GM23248 (cell line): Measurements from ENCODE around the gene SLC4A3. TPM values are rescaled to one million over a fixed set of nuclear protein-coding genes. Genes with fewer than 3 reads are reported as not detected.

ENCODE experiments used
- DNase-seq: peaks from one replicate; pipeline ENCODE4 v3.0.0-alpha.2; 2015
- H2AFZ ChIP-seq: fragments of 200-600 bp; sonication (generic); 2 replicates; pipeline ENCODE4 v1.6.1; 2016; ENCODE audit warnings: antibody characterized with exemption
- H3F3A ChIP-seq: fragments of 200-600 bp; sonication (generic); 2 replicates; pipeline ENCODE4 v1.6.1; 2016; ENCODE audit warnings: mild to moderate bottlenecking, antibody characterized with exemption, mixed run types; ENCODE audit not compliant: insufficient read depth
- H3K27ac ChIP-seq: fragments of 200-600 bp; sonication (generic); 2 replicates; pipeline ENCODE4 v1.5.1; 2016; ENCODE audit warnings: mild to moderate bottlenecking
- H3K27me3 ChIP-seq: fragments of 200-600 bp; sonication (generic); replicated peaks from 2 replicates; pipeline ENCODE4 v1.6.1; 2016; ENCODE audit warnings: mild to moderate bottlenecking; ENCODE audit not compliant: insufficient read depth
- H3K36me3 ChIP-seq: fragments of 200-600 bp; sonication (generic); 2 replicates; pipeline ENCODE4 v1.6.1; 2016; ENCODE audit warnings: low read depth, mild to moderate bottlenecking
- H3K4me1 ChIP-seq: fragments of 200-600 bp; sonication (generic); 2 replicates; pipeline ENCODE4 v1.6.1; 2016; ENCODE audit warnings: mild to moderate bottlenecking; ENCODE audit not compliant: insufficient read depth
- H3K4me2 ChIP-seq: fragments of 200-600 bp; sonication (generic); one replicate; pipeline ENCODE4 v1.6.1; 2016; ENCODE audit warnings: mild to moderate bottlenecking; ENCODE audit not compliant: unreplicated experiment
- H3K4me3 ChIP-seq: fragments of 200-600 bp; sonication (generic); 2 replicates; pipeline ENCODE4 v1.5.1; 2016; ENCODE audit warnings: mild to moderate bottlenecking
- H3K79me2 ChIP-seq: fragments of 200-600 bp; sonication (generic); 2 replicates; pipeline ENCODE4 v1.6.1; 2016; ENCODE audit warnings: mild to moderate bottlenecking; ENCODE audit not compliant: insufficient read depth
- H3K9ac ChIP-seq: fragments of 200-600 bp; sonication (generic); 2 replicates; pipeline ENCODE4 v1.6.1; 2016; ENCODE audit warnings: mild to moderate bottlenecking
- H3K9me2 ChIP-seq: fragments of 200-600 bp; sonication (generic); 2 replicates; pipeline ENCODE4 v1.6.1; 2016; ENCODE audit warnings: mixed run types, mild to moderate bottlenecking, moderate library complexity; ENCODE audit not compliant: insufficient read depth
- H3K9me3 ChIP-seq: fragments of 200-600 bp; sonication (generic); one replicate; pipeline ENCODE4 v1.6.1; 2017; ENCODE audit warnings: low read depth
- H4K20me1 ChIP-seq: fragments of 200-600 bp; sonication (generic); 2 replicates; pipeline ENCODE4 v1.6.0; 2016; ENCODE audit not compliant: insufficient read depth
- EZH2 ChIP-seq: fragments of 200-600 bp; sonication (generic); IDR thresholded peaks from 2 replicates; pipeline ENCODE4 v1.6.1; 2018; ENCODE audit warnings: antibody characterized with exemption, mild to moderate bottlenecking; ENCODE audit not compliant: insufficient read depth, poor library complexity, severe bottlenecking
- EZH2phosphoT487 ChIP-seq: fragments of 200-600 bp; sonication (generic); IDR thresholded peaks from 2 replicates; pipeline ENCODE4 v1.6.1; 2018; ENCODE audit warnings: antibody characterized with exemption, moderate library complexity, mild to moderate bottlenecking, low read depth; ENCODE audit not compliant: insufficient read depth
- WGBS, 2 experiments: methylation state at CpG; one replicate each; pipeline ENCODE4 v1.1.6; 2015 to 2017; ENCODE audit warnings: low lambda C conversion rate in 2 of 2, low coverage in 1 of 2; ENCODE audit errors: missing lambda C conversion rate in 2 of 2; 5-methylcytosine and 5-hydroxymethylcytosine counted together
- in situ Hi-C: fragments of 300-500 bp; cut with MboI; formaldehyde crosslinking; loops from 2 replicates; pipeline ENCODE4 v1.15.0; 2020
- polyA plus RNA-seq: library from polyadenylated mRNA; unstranded; fragments of >200 nt; fragmentation: Nextera tagmentation; extraction: Ambion mirVana; gene quantifications from 2 replicates; pipeline ENCODE4 v1.2.1, GENCODE V29; 2016
- total RNA-seq: library from RNA; depleted of rRNA; stranded (reverse); fragments of >200 nt; shearing (Covaris generic); gene quantifications from 2 replicates; pipeline ENCODE4 v1.2.3, GENCODE V29; 2014

Gene SLC4A3
- total and polyA plus RNA-seq, 2 experiments from 2014 or later: 0.54 to 0.79 TPM

DNA sequence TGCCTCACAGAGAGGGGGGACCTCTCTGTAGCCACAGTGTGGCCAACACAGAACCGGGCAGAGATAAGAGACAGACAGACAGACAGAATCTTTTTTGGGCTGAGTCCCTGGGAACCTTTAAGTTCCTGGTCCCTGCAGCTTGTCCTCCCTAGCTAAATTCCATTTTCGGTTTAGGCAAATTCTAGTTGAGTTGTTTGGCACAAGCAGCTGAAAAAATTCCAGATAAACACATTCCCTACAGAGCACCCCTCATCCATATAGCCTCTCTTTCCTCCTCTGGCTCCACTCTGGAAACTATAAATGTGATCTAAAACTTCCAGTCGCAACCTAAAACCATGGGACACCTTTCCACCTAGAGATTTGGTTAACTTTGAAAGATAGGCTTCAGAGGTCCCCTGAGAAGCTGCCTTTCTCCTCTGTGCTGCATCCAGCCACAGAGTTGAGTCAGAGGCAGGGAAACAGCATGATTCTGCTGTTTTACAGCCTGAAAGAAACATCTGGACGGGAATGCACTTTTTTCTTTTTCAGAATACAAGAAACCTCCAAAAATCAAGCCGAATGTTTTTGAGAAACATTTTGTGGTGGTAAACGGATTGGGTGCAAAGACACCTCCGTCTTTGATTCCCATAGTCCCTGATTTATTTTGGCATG, 30.9 kb downstream of the SLC4A3 start:
- Histone ChIP-seq H3K9me3 (no peaks in the 10 kb centered on the region), H3F3A (no peaks in the 10 kb centered on the region), H3K9me2 (no peaks in the 10 kb centered on the region), H3K36me3 (no peaks in the 10 kb centered on the region), H3K4me1 (no peaks in the 10 kb centered on the region; the same call in 1 of the 2 replicates), H3K9ac (no peak overlapping the region), H4K20me1 (no peaks in the 10 kb centered on the region), H3K27ac (no peak overlapping the region), H3K4me2 (no peak overlapping the region), H2AFZ (no peak overlapping the region), H3K79me2 (no peaks in the 10 kb centered on the region), H3K4me3 (no peak overlapping the region), H3K27me3 (no peaks in the 10 kb centered on the region)
- 33 to 40% methylated on average over 7 of the region's 7 CpGs for WGBS, 2 experiments
- peak; percentile 71 for DNase-seq
- no peak for TF ChIP-seq EZH2phosphoT487
- in situ Hi-C loops: no loop called here

DNA sequence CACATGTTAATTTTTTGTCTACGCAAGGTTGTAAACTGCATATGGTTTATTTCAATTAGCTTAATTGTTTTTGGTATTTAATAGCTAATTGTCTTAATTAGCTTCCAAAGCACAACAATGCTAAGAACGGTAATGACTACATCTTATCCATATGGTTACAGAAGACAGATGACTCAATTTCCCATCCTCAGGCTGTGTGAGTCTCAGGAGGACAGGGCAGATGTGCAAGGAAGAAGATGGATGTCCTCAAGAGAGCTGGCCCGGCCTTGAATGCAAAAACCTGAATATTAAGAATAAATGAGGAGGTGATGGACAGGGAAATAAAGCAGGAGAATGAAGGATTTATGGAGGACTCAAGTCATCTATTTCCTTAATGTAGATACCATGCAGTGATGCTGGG, 31.4 kb downstream of the SLC4A3 start:
- in situ Hi-C loops: no loop called here
- H3K27ac ChIP-seq: no peak overlapping the region
- 46% methylated on average over 3 of the region's 3 CpGs for WGBS, 2 experiments
- no peak overlapping the region for H3K4me2 ChIP-seq
- H2AFZ ChIP-seq: no peak overlapping the region
- H4K20me1 ChIP-seq: no peaks in the 10 kb centered on the region
- H3K9ac ChIP-seq: no peak overlapping the region
- no peaks in the 10 kb centered on the region for H3K36me3 ChIP-seq
- no peaks in the 10 kb centered on the region for H3K27me3 ChIP-seq
- TF ChIP-seq EZH2 (no peak), EZH2phosphoT487 (no peak)
- H3K79me2 ChIP-seq: no peaks in the 10 kb centered on the region
- H3K4me1 ChIP-seq: no peaks in the 10 kb centered on the region; the same call in 1 of the 2 replicates
- DNase-seq: peak; percentile 25
- no peak overlapping the region for H3K4me3 ChIP-seq
- H3K9me2 ChIP-seq: no peaks in the 10 kb centered on the region
- H3K9me3 ChIP-seq: no peaks in the 10 kb centered on the region
- no peaks in the 10 kb centered on the region for H3F3A ChIP-seq

DNA sequence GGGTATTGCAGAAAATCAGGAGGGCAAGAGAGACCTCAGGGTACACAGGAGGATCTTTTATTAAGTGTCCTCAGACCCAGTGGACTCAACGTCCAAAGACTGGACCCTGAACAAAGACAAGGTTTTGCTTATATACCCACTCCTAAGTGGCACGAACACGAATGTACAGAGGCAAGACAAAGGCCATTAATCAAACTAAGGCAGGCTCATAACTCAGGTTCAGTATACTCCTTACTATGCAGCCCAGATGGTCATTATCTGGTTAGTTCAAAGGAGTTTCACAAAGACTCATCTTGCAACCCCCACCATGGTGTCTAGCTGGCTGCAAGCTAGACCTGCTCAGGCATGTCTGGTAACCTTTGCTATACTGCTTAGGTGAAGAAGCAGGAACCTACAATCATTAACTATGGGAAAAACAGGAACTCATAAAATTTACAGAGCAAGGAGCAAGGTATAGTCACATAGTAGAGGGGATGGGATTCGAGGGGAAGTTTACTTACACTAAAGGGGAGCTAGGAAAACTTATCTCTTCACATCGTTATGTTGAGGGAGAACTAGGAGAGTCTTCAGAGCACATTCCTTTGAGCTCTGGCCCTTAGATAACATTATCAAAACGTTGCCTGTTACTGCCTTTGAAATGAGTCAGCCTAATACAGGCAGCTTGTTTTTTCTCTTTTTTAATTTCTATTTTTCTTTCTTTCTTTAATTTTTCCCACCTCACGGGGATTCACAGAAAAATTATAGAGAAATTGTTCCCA, 33.9 kb downstream of the SLC4A3 start:
- Histone ChIP-seq H3K9ac (no peak overlapping the region), H3K9me3 (no peaks in the 10 kb centered on the region), H2AFZ (no peak overlapping the region), H3K27me3 (no peaks in the 10 kb centered on the region), H3K4me3 (no peak overlapping the region), H4K20me1 (no peaks in the 10 kb centered on the region), H3F3A (no peaks in the 10 kb centered on the region), H3K27ac (no peak overlapping the region), H3K9me2 (no peaks in the 10 kb centered on the region), H3K79me2 (no peaks in the 10 kb centered on the region), H3K4me1 (no peaks in the 10 kb centered on the region; the same call in 1 of the 2 replicates), H3K4me2 (no peak overlapping the region), H3K36me3 (no peaks in the 10 kb centered on the region)
- DNase-seq: no peak
- no peak for TF ChIP-seq EZH2
- no peak for TF ChIP-seq EZH2phosphoT487
- 27 to 33% methylated on average over 7 of the region's 7 CpGs for WGBS, 2 experiments
- in situ Hi-C loops: no loop called here

DNA sequence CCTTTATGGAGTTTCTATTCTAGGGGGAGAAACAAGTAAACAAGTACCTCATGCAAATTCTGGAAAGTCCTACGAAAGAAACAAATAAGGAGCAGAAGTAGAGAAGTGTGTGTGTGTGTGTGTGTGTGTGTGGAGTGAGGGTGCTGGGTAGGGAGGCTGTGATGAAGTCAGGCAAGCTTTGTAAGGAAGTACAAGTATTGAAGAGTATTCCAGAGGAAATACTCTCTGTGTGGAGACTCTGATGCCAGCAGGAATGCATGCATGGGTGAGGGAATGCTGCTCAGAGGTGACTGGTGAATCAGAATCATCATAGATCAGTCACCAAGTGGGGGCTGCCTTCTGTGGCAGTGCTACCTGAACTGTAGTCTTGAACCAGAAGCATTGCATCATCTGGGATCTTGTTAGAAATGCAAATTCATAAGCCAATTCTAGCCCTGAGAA, 34.5 kb downstream of the SLC4A3 start:
- no peaks in the 10 kb centered on the region for H3K9me2 ChIP-seq
- H3K27ac ChIP-seq: no peak overlapping the region
- H3F3A ChIP-seq: no peaks in the 10 kb centered on the region
- H3K9me3 ChIP-seq: no peaks in the 10 kb centered on the region
- WGBS, 2 experiments: 47 to 62% methylated on average over 1 of the region's 1 CpG
- no peak overlapping the region for H3K4me3 ChIP-seq
- no peak overlapping the region for H3K9ac ChIP-seq
- H2AFZ ChIP-seq: no peak overlapping the region
- DNase-seq: peak; percentile 28
- no peak overlapping the region for H3K4me2 ChIP-seq
- H3K79me2 ChIP-seq: no peaks in the 10 kb centered on the region
- TF ChIP-seq EZH2: no peak
- no peak for TF ChIP-seq EZH2phosphoT487
- H3K4me1 ChIP-seq: no peaks in the 10 kb centered on the region; the same call in 1 of the 2 replicates
- no peaks in the 10 kb centered on the region for H4K20me1 ChIP-seq
- in situ Hi-C loops: no loop called here
- H3K27me3 ChIP-seq: no peaks in the 10 kb centered on the region
- H3K36me3 ChIP-seq: no peaks in the 10 kb centered on the region
